ENCODE data around the gene UBE2G2.
A peak's percentile ranks its signal among the peaks of the same experiment; 100 is the strongest.

UBE2G2 gene

DNA sequence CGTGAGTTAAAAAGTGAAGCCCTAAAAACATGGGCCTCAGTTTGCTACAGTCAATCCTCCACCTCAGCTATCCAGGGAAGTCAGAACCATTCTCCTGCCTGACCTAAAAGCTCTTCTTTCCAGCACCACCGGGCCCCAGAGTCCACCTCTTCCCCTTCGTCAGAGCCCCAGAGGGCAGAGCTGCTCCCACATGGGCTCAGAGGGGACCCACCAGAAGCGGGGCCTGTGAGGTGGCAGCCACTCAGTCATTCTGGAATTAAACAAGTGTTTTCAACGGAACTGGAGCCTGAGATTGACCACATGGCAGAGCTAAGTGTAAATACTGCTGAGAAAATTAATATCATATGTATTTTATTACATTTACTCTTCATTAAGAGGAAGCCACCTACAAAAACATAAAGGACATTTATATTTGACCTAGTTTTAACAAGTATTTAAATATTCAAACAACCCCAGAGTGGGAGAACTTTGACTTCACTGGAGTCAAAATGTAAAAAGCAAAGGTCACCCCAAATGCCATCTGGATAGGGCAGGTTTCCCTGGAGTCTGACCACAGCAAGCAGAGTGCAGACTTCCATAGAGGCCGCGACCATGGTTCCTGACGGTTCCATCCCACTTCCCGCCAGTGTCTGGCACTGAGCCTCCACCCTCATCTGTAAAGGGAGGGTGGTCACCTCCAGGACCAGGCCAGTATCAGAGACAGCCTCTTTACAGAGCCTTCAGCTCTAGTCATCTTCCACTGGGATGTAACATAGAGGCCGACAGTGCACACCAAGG, 14.4 kb upstream of the UBE2G2 start:
- DNase-seq (ENCODE audit: low spot score), result no peak

DNA sequence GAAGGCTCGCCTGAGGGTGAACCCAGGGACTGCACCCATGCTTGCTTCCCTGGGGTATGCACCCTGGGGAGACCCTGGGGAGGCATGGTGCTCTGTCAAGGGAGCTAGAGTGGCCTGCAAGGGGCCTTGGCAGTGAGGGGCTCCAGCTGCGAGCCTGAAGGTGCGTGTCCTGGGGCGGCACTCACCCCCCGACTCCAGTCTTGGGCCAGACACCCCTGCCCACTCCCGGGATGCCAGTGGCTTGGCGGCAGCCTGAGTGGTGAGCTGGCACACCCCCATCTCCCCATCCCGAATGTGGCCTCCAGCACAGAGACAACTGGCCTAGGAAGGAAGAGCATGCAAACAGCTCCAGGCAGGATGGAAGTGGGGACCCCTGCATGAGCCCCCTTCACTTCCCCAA, 13.6 kb upstream of the UBE2G2 start:
- DNase-seq (ENCODE audit: low spot score), result no peak

DNA sequence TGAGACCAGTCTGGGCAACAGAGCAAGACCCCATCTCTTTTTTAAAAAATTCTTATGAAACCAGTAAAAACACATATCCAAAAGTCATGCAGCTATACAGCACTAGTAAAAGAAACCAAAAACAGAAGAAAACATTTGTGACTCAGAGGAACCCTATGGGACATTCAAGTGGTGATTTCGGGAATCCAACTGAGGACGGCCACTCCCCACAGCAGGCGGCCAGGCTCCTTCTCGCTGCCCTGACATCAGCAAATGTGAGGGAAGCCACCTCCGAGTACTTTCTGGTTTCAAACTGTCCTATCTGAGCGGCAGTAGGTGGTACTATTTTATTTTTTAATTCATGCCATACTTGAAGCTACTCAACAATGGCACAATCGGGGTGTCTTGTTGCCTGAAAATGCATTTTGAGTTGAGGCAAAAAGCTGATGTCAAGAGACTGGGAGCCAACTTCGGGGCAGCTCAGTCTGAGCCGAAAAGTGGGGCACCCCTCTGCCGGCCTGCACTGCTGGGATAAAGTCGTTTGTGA, 12.9 kb upstream of the UBE2G2 start:
- DNase-seq (ENCODE audit: low spot score), result no peak

DNA sequence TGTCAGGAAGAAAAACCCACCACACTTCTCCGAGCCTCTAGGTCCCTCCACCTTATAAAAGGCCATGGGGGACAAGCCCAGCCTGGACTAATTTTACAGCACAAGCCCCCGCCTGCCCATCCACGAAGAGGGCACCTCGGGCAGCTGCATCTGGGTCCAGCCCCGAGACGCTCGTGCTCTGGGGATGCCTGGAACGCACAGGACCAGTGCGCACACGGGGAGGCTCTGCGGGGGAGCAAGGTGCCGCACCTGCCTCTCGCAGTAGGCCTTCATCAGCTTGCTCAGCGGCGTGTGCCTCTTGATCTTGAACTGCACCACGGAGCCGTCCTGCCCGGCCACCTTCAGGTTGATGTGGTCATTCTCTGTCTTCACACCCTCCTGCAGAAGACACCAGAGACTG, 12.1 kb upstream of the UBE2G2 start:
- DNase-seq (ENCODE audit: low spot score), result no peak

DNA sequence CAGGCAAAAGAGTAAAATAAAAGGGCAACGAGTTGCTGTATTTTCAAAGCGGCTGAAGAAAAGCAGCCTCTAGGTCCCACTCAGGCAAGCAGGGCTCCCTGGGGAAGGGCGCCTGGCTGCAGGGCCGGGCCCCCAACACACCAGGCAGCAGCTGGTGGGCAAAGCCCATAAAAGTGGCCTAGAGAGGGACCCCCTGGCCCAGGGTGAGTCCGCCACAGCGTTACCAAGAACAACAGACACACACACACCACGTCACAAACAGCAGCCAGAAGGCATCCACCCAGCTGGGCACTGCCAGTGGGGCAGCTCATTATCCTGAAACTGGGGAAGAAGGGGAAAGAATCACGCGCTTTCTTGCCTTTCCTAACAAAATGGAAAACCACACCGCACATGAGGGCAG, 11.5 kb upstream of the UBE2G2 start:
- DNase-seq (ENCODE audit: low spot score), result no peak

DNA sequence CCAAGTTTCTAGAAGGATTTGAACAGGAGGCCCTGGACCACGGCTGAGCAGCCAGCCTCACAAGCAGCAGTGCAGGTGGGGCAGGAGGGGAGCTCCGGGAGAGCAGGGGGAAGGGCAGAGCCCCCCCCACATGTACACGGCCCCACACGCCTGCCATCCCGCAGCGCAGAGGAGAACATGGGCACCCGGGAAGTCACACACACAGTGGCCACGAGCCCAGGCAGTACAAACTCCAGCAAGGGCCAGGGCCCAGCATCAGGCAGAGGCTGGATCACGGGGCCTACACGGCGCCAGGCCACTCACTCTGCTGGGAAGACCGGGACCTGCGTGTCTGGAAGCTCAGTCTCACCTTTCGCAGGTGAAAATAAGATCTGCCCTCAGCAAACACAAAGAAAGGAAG, 11.0 kb upstream of the UBE2G2 start:
- no peak for DNase-seq (ENCODE audit: low spot score)

DNA sequence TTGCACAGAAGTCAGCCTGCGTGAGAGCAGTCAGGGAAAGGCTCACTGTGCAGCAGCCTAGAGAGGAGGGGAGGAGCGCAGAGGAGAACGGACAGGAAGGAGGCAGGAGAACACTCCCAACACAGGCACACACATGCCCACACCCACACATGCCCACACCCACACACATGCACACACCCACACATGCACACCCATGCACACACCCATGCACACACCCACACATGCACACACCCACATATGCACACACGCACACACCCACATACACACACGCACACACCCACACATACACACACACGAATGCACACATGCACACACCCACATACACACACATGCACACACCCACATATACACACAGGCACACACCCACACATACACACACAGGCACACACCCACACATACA, 9.2 kb upstream of the UBE2G2 start:
- DNase-seq (ENCODE audit: low spot score), result no peak

DNA sequence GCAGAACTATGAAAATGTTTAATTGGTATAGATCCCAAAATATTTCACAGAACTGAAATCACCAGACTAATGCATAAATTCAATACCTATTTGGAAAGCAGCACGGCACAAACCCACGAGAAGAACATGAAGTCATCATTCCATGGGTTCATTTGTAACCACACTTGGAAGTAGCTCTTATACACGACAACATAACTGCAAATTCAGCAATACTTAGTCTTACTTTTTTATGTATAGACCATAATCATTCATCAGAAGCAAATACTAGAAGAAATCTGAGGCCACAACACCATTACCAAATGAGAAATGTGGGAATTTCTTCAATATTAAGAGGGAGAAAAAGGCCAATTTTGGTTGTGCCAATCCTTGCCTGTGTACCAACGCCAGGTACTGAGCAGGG, 4.2 kb upstream of the UBE2G2 start:
- DNase-seq (ENCODE audit: low spot score), result no peak

DNA sequence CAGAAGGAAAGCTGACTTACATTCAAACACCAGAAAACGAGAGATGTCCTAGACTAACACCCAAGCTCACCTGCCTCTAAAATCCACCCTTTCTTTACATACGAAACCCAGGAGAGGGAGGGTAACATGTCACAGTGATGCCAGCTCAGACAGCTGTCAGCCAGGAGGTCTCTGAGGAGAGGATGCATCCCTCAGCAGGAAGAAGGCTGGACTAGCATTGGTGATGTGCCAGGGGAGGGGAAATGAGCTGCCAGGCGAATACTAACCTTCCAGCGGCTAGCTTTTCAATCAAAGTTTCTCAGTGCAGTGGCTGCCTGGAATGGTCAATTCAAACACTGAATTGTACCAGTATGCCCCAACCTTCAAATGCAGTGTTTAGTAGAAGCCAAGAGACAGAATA, 3.6 kb upstream of the UBE2G2 start:
- no peak for DNase-seq (ENCODE audit: low spot score)

DNA sequence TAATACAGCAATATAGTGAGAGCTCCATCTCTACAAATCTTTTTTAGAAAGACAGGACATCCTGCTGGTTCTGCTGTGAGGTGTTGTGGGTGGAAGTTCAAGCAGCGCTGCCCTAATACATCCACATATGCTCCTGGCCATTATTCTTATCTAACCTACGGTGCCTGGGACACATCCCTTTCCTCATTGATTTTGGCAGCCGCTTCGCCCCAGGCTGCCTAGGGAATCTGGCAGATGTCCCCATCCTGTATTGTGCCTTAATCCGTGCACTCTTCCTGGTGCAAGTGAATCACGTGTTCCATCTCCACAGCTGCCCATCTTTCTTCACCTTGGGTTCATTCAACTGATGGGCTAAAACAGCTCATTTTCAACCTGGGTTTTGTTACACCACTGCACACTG, 3.1 kb upstream of the UBE2G2 start:
- no peak for DNase-seq (ENCODE audit: low spot score)

DNA sequence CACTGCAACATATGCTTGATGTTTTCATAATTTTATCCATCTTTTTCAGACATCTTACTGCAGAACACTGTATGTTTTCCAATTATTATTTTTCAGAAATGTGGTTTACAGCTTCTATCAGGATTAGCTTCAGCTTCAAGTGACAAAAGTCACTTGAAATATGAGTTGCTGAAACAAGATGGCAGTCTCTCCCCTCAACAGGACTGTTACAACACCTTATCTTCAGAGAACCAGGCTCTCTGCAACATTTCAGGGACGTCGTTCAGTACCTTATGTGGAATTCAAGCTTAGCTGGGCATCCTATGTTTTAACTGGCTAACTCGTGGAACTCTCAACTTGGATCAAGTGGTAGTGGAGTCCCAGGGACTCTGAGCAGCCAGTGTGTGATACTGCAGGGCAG, 2.0 kb upstream of the UBE2G2 start:
- no peak for DNase-seq (ENCODE audit: low spot score)

DNA sequence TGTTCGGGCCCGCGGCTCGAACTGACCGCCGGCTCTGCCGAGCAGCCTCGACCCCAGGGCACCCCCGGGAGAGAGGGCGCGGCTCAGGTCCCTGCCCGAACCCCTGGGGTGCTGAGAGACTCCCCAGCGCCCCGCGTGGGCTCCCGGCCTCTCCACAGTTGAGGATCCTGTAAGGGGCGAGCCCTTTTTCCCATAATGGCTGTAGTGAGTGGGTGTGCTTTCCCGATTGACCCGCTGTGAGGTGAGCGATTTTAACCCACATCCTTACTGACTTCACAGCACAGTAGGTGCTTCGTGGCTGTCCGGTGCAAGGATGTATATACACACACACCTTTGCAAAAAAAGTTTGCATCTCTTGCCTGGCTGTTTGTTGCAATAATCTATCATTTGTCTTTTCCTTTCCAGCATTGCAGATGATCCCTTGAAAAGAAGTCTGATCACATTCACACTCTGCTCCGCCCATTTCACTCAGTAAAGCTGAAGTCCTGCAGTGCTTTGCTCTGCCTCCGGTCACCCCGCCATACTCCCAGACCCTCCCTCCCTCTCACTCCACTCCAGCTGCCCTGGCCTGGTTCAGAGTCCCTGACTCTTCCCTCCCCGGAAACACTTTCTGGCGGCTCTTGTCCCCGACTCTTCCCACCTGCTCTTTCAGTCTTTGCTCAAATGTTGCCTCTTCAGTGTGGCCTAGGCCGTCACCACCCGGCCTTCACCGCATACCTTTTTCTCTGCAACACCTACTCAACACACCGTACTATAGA, 955 bp upstream of the UBE2G2 start:
- DNase-seq (ENCODE audit: low spot score), result no peak

DNA sequence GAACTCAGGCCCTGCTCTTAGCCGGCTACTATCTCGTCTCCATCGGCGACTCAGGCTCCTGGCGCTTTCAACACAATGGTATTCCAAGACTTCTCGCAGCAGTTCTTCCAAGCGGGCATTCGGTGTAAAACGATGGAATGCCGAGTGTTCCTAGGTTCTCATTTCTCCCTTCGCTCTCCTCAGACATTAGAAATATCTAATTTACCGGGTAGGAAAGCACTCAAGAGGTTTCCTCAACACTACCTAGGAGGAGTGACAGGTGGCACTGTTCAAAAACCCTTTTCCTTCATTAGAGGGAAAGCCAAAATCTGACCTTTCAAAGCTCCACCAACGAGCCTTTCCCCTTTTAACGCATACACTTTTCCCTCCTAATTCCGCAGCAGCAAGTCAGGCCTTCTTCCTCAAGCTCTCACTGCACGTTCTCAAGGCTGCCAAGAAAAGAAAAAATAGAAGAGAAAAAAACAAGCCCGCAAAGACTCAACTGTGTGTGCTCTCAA, 601 bp downstream of the UBE2G2 start:
- no peak for DNase-seq (ENCODE audit: low spot score)

DNA sequence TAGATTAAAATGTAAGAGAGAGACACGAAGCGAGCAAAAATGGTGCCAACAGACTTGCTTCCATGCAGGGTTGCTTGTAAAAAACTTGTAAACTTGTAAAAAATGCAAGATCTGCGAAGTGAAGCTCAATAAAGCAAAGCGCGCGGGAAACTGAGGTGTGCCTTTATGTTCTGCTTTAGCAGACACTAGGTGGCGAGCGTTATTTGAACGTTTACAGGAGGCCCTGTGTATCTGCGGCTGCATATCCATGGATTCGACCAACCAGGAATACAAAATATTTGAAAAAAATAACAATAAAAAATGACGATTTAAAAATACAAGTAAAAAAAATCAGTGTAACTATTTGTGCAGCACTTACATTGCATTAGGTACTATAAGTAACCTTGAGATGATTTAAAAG, 1.5 kb downstream of the UBE2G2 start:
- no peak for DNase-seq (ENCODE audit: low spot score)

DNA sequence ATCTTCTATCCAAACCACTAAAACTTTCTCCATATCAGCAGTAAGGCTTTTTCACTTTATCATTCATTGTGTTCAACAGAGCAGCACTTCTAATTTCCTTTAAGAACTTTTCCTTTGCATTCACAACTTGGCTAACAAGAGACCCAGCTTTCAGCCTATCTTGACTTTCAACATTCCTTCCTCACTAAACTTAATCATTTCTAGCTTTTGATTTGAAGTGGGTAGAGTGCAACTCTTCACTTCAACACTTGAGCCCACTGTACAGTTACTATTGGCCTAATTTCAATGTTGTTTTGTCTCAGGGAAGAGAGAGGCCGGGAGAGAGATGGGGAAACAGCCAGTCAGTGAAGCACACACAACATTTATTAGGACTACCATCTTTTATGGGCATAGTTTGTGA, 2.0 kb downstream of the UBE2G2 start:
- no peak for DNase-seq (ENCODE audit: low spot score)

DNA sequence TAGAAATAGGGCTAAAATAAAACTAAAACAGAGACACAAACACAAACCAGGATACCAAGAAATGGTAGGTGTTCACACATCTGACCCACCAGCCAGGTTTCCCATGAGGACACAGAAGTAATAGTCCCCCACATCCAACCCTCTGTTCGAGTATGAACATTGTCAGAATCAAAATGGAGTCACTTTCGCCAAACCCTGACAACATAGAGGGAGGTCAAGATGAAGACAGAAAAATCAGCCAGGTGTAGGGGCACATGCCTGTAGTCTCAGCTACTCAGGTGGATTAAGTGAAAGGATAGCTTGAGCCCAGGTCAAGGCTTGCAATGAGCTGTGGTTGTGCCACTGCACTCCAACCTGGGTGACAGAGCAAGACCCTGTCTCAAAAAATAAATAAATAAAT, 3.8 kb downstream of the UBE2G2 start:
- DNase-seq (ENCODE audit: low spot score), result no peak

DNA sequence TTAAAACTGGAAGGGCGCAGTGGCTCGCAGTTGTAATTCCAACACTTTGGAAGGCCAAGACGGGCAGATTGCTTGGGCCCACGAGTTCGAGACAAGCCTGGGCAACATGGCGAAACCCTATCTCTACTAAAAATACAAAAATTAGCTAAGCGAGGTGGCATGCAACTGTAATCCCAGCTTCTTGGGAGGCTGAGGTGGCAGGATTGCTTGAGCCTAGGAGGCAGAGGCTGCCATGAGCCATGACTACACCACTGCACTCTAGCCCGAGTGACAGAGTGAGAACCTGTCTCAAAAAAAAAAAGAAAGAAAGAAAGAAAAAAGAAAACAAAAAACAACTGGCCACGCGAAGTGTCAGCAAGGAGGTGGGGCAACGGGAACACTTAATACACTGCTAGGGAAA, 6.3 kb downstream of the UBE2G2 start:
- DNase-seq (ENCODE audit: low spot score), result no peak

DNA sequence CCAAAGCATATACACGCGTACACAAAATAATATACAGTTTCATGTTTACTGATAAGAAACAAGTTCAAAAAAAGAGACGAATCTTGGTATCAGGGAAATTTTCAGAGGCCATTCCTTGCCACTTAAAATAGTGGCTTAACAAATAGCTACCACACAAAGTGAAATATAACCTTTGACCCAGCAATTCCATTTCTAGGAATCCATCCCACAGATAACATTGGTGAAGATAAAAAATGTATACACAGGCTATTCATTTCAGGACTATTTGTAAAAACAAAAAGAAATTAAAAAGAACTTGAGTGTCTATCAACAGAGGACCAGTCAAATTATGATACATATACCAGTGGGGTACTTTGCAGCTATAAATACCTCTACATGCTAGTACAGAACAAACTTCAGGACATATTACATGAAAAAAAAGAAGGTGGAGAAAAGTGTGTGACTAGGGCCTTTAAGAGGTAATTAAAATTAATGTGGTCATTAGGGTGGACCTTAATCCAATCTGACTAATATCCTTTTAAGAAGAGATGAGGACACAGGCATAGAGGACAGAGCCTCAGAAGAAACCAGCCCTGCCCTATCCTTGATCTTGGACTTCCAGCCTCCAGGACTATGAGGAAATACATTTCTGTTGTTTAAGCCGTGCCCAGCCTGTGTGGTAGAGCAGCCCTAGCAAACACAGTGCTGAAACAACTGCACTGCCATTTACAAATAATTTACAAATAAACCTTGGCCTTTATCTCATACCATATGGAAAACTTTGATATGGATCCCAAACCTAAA, 7.8 kb downstream of the UBE2G2 start:
- DNase-seq (ENCODE audit: low spot score), result no peak

DNA sequence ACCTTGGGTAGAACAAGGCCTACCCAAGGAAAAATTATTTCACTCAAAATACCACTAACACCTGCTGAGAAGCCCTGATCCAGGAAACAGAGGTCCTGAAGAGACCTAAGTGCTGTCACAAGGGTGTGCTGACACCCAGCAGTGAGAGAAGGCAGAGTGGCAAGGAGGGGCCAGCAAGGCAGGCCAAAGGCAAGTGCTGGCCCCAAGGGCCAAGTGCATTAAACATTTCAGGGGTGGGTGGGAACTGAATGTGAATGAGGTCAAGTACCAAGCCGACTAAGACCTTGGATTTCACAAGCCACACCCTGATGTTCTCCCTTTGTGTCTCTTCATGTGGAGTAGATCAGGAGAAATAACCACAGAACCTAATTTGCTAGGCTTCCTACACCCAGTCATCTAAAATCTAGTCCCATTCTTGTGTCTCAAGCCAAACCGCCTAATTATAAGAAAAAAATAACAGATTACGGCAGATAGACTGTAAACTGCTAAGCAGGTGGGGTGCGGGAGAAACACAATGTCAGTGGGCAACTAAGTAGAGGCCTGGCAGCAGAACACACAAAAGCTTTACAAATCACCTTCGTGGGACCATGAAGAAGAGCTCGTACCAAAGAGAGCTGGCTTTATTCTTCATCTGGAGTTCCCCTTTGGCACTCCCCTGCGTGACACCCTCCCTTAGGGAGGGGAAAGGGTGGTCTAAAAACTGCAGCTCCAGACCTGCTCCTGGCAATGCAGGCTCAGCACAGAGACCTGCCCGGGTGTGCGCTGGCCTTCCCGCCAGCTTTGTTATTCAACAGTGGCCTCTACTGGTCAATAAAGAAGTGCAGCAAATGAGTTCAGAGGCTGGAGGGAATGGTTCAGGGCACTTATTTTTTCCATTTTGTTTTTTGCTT, 8.7 kb downstream of the UBE2G2 start:
- peak; percentile 50 for DNase-seq (ENCODE audit: low spot score)

DNA sequence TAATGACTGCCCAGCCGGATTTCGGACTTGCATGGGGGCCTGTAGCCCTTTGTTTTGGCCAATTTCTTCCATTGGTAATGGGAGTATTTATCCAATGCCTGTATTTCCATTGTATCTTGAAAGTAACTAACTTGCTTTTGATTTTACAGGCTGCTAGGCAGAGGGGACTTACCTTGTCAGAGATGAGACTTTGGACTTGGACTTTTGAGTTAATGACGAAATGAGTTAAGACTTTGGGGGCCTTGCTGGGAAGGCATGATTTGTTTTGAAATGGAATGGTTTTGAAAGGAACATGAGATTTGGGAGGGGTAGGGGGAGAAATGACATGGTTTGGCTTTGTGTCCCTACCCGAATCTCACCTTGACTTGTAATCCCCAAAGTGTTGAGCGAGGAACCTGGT, 9.6 kb downstream of the UBE2G2 start:
- no peak for DNase-seq (ENCODE audit: low spot score)

DNA sequence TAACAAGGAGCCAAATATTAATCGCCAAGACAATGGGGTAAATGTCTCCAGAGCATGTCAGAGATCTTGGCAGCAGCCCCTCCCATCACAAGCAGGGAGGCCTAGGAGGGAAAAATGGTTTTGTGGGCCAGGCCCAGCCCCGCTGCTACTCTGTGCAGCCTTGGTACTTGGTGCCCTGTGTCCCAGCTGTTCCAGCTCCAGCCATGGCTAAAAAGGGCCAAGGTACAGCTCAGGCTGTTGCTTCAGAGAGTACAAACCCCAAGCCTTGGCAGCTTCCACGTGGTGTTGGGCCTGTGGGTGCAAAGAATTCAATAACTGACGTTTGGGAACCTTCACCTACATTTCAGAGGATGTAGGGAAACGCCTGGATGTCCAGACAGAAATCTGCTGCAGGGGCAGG, 10.4 kb downstream of the UBE2G2 start:
- no peak for DNase-seq (ENCODE audit: low spot score)

DNA sequence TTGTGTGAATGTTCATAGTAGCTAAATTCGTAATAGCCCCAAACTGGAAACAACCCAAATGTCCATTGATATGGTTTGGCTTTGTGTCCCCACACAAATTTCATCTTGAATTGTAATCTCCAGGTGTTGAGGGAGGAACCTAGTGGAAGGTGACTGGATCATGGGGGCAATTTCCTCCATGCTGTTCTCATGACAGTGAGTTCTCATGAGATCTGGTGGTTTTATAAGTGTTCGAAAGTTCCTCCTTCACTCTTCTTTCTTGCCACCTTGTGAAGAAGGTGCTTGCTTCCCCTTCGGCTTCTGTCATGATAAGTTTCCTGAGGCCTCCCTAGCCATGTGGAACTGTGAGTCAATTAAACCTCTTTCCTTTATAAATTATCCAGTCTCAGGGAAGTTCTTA, 11.3 kb downstream of the UBE2G2 start:
- no peak for DNase-seq (ENCODE audit: low spot score)
